Measurements from ENCODE around the gene SPINT3. TPM values are rescaled to one million over a fixed set of nuclear protein-coding genes. Genes with fewer than 3 reads are reported as not detected.

Gene SPINT3, protein sequence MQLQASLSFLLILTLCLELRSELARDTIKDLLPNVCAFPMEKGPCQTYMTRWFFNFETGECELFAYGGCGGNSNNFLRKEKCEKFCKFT
- not detected in 2 replicates for total RNA-seq (2014; rRNA removed; shearing (Covaris generic))

DNA sequence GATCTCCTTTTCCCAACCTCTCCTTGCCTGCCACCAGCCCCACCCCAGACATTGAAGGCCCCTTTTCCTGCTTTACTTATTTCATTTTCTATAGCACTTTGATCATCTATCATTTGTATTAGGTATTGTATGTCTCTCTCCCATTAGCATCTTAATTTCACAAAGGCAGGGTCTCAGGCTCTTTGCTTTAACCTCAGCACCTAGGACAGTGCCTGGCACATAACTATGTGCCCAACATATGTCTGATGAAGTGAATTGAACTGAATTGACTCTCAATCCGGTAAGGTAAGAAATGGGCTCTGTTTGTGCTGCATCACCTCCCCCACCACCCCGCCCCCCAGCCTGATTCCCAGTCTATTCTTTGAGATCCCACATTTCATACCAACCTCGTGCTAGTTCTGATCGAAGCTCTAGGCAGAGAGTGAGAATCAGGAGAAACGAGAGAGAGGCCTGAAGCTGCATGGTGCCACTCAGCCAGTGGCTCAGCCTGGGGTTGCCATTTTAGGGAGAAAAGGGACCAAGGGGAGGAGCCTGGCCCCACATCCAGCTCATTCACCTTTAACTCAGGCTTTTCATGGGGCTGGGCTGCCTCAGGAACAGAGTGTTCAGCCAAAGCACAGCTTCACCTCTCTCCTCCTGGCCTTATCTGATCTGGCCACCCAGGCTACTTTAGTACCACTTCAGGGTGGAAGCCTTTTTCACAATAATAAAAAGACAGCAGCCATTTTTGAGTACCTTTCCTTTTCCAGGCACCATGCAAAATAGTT, at the start of gene SPINT3:
Gene SPINT3 (minus strand): TSS at position 476 of the 767 bp plus-strand sequence. CDS start 14 bp downstream, at position 462.
- H3K9me3 ChIP-seq (replicated peaks), result no peaks in the 10 kb centered on the region
- H3K36me3 ChIP-seq, result no peaks in the 10 kb centered on the region
- peaks cover 1% of the 10 kb centered on the region for H3K27me3 ChIP-seq (replicated peaks)
- no peak within 1 kb of the TSS for H3K27ac ChIP-seq
- no peak within 1 kb of the TSS for H3K4me3 ChIP-seq
- no peak for DNase-seq (ENCODE audit: low read depth in 1 of 2, low spot score in 2 of 2)
- H3K4me1 ChIP-seq (replicated peaks), result no peaks in the 10 kb centered on the region

DNA sequence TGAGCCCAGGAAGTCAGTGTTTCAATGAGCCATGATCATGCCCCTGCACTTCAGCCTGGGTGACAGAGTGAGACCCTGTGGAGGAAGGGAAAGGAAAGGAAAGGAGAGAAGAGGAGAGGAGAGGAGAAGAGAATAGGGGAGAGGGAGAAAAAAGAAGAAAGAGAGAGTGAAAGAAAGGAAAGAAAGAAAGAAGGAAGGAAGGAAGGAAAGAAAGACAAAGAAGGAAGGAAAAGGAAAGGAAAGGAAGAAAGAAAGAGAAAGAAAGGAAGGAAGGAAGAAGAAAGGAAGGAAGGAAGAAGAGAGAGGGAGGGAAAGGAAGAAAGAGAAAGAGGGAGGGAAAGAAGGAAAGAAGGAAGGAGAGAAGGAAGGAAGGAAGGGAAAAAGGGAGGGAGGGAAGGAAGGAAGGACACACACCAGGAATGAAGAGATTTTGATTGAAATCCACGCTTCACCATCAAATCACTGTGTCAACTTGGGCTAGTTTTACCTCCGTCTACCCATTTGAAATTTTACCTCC, 49.4 kb upstream of the SPINT3 start:
- DNase-seq (ENCODE audit: low read depth in 1 of 2, low spot score in 2 of 2), result no peak
- no peak overlapping the region for H3K4me3 ChIP-seq
- peaks cover under 1% of the 10 kb centered on the region; the same call in 1 of the 2 replicates for H3K27me3 ChIP-seq (replicated peaks)
- no peaks in the 10 kb centered on the region for H3K9me3 ChIP-seq (replicated peaks)
- no peak overlapping the region for H3K27ac ChIP-seq
- no peaks in the 10 kb centered on the region for H3K4me1 ChIP-seq (replicated peaks)
- no peaks in the 10 kb centered on the region for H3K36me3 ChIP-seq

DNA sequence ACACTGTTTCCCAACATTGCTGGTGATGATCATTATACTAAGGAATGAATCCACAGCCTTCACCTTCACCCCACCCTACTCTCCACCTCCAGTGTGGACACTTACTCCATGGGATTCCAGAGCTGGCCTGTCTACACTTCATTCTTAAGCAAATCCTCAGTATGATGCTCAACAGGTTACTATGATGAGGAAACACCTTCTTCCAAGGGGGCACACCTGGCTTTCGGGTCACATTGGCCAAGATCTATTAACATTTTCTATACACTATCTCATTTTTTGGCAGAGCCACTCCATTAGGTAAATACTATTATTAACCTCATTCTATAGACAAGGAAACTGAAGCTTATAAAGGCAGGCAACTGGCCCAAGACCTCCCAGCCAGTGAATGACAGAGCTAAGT, 39.8 kb upstream of the SPINT3 start:
- no peak for DNase-seq (ENCODE audit: low read depth in 1 of 2, low spot score in 2 of 2)
- peaks cover 20% of the 10 kb centered on the region for H3K27me3 ChIP-seq (replicated peaks)
- H3K27ac ChIP-seq, result no peak overlapping the region
- H3K4me1 ChIP-seq (replicated peaks), result no peaks in the 10 kb centered on the region
- H3K9me3 ChIP-seq (replicated peaks), result 0 out of 2 replicates have a peak, but pooled peaks cover 2% of the 10 kb centered on the region
- no peak overlapping the region for H3K4me3 ChIP-seq
- no peaks in the 10 kb centered on the region for H3K36me3 ChIP-seq

DNA sequence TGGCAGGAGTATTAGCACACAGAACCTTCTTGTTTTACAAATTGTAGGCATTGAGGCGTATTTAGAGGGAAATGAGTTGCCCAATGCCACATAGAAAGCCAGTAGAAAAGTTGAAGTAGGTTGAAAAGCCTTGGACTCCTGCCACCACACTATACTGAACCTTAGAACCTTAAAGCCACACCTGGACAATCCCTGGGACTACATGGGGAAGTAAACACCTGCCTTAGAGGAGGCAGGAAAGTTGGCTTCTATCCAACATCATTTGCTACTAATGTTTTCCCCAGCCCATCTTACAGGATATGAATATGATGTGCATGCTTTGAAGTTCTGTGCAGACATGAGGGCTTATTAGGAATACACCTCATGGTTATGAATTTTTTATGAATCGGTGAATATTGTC, 37.0 kb upstream of the SPINT3 start:
- H3K36me3 ChIP-seq, result no peaks in the 10 kb centered on the region
- no peaks in the 10 kb centered on the region for H3K4me1 ChIP-seq (replicated peaks)
- no peak for DNase-seq (ENCODE audit: low read depth in 1 of 2, low spot score in 2 of 2)
- no peak overlapping the region for H3K4me3 ChIP-seq
- peaks cover 3% of the 10 kb centered on the region for H3K27me3 ChIP-seq (replicated peaks)
- H3K27ac ChIP-seq, result no peak overlapping the region
- no peaks in the 10 kb centered on the region for H3K9me3 ChIP-seq (replicated peaks)

DNA sequence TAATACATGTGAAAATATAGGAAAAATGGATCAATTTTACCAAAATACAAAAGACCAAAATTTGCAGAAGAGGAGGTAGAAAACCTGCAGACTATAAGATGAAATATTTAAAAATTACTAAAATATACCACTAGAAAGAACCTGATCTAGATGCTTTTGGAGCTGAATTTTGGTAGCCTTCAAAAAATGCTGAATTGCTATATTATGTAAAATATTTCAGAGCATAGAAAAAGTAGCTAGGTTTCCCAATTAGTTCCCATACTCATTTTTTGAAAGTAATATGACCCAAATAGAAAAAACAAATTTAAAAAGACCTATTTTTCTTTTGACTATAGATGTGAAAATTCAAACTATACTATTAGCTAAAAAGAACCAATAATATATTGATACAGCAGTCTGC, 35.3 kb upstream of the SPINT3 start:
- Histone ChIP-seq H3K9me3 (replicated peaks) (no peaks in the 10 kb centered on the region), H3K27ac (no peak overlapping the region), H3K4me3 (no peak overlapping the region), H3K4me1 (replicated peaks) (no peaks in the 10 kb centered on the region), H3K36me3 (no peaks in the 10 kb centered on the region), H3K27me3 (replicated peaks) (peaks cover 11% of the 10 kb centered on the region)
- DNase-seq (ENCODE audit: low read depth in 1 of 2, low spot score in 2 of 2), result no peak

DNA sequence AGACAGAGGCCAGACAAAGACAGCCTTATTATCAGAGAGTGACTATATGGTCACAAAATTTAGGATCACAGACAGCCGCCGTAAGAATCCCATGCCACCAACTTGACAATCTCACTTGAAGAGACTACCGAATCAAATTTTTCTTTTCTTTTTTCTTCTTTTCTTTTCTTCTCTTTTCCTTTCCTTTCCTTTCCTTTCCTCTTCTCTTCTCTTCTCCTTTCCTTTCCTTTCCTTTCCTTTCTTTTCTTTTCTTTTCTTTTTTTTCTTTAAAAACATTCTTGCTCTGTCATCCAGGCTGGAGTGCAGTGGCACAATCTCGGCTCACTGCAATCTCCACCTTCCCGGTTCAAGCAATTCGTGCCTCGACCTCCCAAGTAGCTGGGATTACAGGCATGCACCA, 33.0 kb upstream of the SPINT3 start:
- Histone ChIP-seq H3K9me3 (replicated peaks) (no peaks in the 10 kb centered on the region), H3K36me3 (no peaks in the 10 kb centered on the region), H3K4me3 (no peak overlapping the region), H3K4me1 (replicated peaks) (no peaks in the 10 kb centered on the region), H3K27ac (no peak overlapping the region), H3K27me3 (replicated peaks) (peaks cover 11% of the 10 kb centered on the region)
- DNase-seq (ENCODE audit: low read depth in 1 of 2, low spot score in 2 of 2), result no peak

DNA sequence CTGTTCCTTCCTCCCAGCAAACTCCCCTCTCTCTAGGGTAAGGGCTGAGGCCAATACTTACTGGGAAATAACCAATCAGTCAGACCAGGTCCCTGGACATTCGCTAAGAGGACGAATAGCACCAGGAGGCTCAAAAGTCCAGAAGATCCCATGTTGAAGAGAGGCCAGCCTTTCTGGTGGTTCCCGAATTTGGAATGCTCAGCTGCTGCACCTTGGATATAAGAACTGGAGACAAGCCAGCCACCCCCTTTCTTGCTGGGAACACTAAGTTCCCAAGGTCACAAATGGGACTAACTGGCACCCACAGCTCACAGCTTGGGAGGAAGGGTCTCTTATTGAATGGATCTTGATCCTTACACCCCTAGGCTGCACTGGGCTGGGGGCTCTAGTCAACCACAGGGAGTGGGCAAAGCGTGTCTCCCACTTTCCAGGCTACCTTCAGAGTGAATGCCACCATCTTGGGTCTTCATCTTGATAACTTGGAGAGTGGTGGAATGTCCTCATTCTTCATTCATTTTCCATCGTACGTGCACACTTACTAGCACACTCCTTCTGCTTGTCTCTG, 31.9 kb upstream of the SPINT3 start, which contains the start of gene EPPIN:
Gene EPPIN (minus strand): TSS at position 196 of the 565 bp plus-strand sequence. CDS start 44 bp downstream, at position 152.
- Histone ChIP-seq H3K4me1 (replicated peaks) (no peaks in the 10 kb centered on the region), H3K27me3 (replicated peaks) (peaks cover 11% of the 10 kb centered on the region), H3K27ac (no peak within 1 kb of the TSS), H3K9me3 (replicated peaks) (no peaks in the 10 kb centered on the region), H3K4me3 (no peak within 1 kb of the TSS), H3K36me3 (no peaks in the 10 kb centered on the region)
- DNase-seq (ENCODE audit: low read depth in 1 of 2, low spot score in 2 of 2), result no peak

DNA sequence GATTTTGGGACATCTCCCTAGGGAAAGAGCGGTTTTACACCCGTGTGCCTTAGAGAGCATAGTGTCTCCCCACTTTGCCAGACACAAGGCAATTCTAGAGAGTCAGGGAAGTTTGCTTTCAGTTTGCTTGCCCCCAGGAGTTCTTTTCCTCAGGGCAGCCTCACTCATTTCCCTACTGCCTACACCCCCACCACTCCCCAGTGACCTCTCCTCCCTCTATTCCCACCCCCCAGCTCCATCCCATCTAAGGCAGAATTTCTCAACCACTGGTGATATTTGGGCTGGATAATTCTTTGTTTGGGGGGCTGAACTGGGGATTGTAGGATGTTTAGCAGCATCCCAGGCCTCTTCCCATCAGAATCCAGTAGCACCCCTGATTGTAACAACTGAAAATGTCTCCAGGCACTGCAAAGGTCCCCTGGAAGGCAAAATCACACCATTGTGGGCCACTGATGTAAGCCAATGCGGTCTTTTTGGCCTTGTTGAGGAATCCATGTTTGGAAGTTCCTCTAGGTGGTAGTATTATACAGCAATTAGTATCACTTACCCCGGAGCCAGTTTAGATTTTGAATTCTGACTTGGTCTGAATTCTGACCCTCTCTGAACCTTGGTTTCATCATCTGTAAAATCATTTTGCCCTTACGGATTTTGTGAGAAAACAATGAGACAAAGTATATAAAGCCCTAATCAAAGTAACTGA, 30.5 kb upstream of the SPINT3 start:
- H3K27me3 ChIP-seq (replicated peaks), result peaks cover 11% of the 10 kb centered on the region
- no peaks in the 10 kb centered on the region for H3K9me3 ChIP-seq (replicated peaks)
- no peak for DNase-seq (ENCODE audit: low read depth in 1 of 2, low spot score in 2 of 2)
- H3K4me3 ChIP-seq, result no peak overlapping the region
- H3K36me3 ChIP-seq, result no peaks in the 10 kb centered on the region
- no peaks in the 10 kb centered on the region for H3K4me1 ChIP-seq (replicated peaks)
- no peak overlapping the region for H3K27ac ChIP-seq

DNA sequence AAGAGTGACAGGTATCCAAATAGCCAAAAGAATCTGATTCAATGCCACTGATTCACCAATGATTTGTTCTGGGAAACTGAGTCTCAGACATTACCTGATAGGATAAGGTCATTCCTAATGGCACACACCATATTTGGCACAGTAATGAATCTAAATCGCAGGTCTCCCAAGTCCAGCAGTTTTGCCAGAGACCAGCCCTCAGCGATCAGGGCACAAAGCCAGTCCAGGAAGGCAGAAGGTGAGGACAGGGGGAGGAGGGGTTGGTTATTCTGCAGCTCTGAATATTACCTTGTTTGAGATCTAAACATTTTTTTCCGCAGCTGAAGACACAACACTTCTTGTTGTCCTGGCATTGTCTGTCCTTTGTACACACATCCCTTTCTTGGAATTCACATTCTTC, 29.9 kb upstream of the SPINT3 start:
- Histone ChIP-seq H3K9me3 (replicated peaks) (no peaks in the 10 kb centered on the region), H3K27ac (no peak overlapping the region), H3K27me3 (replicated peaks) (peaks cover 14% of the 10 kb centered on the region), H3K36me3 (no peaks in the 10 kb centered on the region), H3K4me1 (replicated peaks) (no peaks in the 10 kb centered on the region), H3K4me3 (no peak overlapping the region)
- DNase-seq (ENCODE audit: low read depth in 1 of 2, low spot score in 2 of 2), result no peak

DNA sequence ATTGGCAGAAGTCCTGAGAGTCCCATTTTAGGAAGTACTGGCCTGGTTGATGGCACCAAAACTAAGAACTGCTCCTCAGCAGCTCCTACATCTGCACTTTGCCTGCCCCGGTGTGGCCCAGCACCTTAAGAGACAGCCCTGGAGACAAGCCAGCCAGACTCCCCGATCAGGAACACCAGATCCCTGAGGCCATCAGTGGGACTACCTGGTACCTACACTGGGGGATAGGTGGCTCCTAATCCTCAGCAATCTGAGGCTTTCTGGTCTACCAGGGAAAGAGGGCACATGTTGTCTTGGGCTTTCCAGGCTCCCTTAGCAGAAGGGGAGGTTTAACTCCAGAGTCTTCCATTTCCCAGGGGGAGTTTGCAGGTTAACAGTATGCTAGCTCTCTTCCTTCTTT, 24.0 kb upstream of the SPINT3 start, which contains the start of gene WFDC6:
Gene WFDC6 (minus strand): TSS at position 101 of the 400 bp plus-strand sequence. CDS start 75 bp downstream, at position 26.
- Histone ChIP-seq H3K27ac (no peak within 1 kb of the TSS), H3K36me3 (no peaks in the 10 kb centered on the region), H3K27me3 (replicated peaks) (peaks cover 11% of the 10 kb centered on the region; the same call in 1 of the 2 replicates), H3K9me3 (replicated peaks) (no peaks in the 10 kb centered on the region), H3K4me3 (no peak within 1 kb of the TSS), H3K4me1 (replicated peaks) (no peaks in the 10 kb centered on the region)
- no peak for DNase-seq (ENCODE audit: low read depth in 1 of 2, low spot score in 2 of 2)

DNA sequence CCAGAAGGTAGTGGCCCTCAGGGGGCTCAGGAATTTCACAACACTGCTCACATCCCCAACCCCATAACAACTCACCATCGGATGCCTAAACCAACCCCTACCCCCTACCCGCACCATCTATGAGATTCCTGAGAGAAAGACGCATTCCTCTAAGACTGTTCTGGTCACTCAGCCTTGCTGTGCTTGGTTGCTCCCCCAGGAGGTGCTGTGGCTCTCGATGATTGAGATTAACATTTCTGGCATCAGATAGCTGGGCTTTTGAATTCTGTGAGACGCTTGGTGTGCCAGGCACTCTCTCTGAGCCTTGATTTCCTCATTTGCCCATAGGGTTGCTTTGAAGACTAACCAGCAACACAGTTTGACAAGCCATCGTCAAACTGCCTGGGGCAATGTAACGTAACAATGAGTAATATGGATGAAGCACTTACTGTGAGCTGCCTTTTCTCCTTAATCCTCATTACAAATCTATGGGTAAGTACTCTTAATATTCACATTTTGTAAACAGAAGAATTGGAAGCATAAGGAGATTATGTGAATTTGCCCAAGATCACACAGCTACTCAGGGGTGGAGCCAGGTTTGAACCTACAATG, 22.9 kb upstream of the SPINT3 start:
- Histone ChIP-seq H3K9me3 (replicated peaks) (no peaks in the 10 kb centered on the region), H3K4me1 (replicated peaks) (no peaks in the 10 kb centered on the region), H3K4me3 (no peak overlapping the region), H3K27ac (no peak overlapping the region), H3K27me3 (replicated peaks) (peaks cover 11% of the 10 kb centered on the region; the same call in 1 of the 2 replicates), H3K36me3 (no peaks in the 10 kb centered on the region)
- DNase-seq (ENCODE audit: low read depth in 1 of 2, low spot score in 2 of 2), result no peak

DNA sequence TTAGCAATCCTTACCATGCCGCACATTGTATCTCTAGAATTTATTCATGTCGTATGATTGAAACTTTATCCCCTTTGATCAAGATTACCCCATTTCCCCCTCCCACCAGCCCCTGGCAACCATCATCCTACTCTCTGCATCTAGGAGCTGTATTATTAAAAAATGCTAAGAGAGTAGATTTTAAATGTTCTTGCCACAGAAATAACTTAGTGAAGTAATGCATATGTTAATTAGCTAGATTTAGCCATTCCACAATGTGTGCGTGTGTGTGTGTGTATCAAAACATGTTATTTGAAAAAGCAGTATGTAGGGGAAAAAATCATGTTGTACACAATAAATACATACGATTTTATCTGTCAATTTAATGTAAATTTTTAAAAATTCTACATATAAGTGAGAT, 11.9 kb upstream of the SPINT3 start:
- no peak for DNase-seq (ENCODE audit: low read depth in 1 of 2, low spot score in 2 of 2)
- peaks cover 11% of the 10 kb centered on the region; the same call in 1 of the 2 replicates for H3K27me3 ChIP-seq (replicated peaks)
- no peaks in the 10 kb centered on the region for H3K4me1 ChIP-seq (replicated peaks)

DNA sequence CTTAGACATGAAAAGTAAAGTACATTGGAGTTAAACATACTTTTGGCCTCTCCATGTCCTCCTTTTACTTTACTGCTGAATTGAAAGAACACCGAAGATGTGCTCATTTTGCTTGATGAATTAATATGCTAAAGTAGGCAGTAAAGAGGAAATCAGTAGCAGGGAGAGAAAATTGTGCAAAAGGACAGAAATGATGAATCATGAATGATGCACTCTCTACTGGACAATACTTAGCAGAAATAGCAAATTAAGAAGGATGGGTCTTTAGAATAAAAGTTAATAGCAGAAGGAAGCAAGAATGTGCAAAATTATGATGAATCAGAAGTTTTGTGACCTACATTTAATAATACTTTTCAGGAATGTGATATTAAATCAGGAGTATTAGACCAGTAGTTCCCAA, 8.4 kb upstream of the SPINT3 start:
- H3K4me3 ChIP-seq, result no peak overlapping the region
- no peaks in the 10 kb centered on the region for H3K36me3 ChIP-seq
- H3K4me1 ChIP-seq (replicated peaks), result no peaks in the 10 kb centered on the region
- no peak for DNase-seq (ENCODE audit: low read depth in 1 of 2, low spot score in 2 of 2)
- no peaks in the 10 kb centered on the region for H3K9me3 ChIP-seq (replicated peaks)
- no peak overlapping the region for H3K27ac ChIP-seq
- 0 out of 2 replicates have a peak, but pooled peaks cover 12% of the 10 kb centered on the region for H3K27me3 ChIP-seq (replicated peaks)

More for the DNA sequence above, 11.9 kb upstream of the SPINT3 start:
- no peak overlapping the region for H3K27ac ChIP-seq
- no peak overlapping the region for H3K4me3 ChIP-seq
- H3K36me3 ChIP-seq, result no peaks in the 10 kb centered on the region
- H3K9me3 ChIP-seq (replicated peaks), result no peaks in the 10 kb centered on the region
